GM19455 (cell line): ENCODE data around the gene WFDC12.

Source experiments
- ATAC-seq: cut with Tn5 transposase; IDR thresholded peaks from one replicate; pipeline ENCODE4 v1.9.1; 2021; ENCODE audit not compliant: unreplicated experiment

WFDC12 gene

DNA sequence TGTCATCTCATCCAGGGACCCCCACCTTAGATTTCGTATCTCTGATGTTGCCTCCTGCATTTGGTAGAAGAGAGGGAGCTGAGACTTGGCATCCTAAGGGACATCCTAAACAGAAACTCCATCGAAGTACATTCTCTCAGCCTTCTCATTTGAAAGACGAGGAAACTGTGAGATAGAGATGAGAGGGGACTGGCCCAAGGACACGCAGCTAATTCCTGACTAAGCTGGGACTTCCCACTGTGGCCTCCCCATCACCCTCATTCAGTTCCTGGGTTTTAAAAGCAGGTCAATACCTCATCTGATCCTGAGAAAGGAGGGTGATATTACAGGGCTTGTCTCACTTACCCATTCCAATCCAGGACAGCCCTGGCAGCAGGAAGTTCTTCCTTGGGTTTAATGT, 8.4 kb downstream of the WFDC12 start:
- ATAC-seq: no peak

DNA sequence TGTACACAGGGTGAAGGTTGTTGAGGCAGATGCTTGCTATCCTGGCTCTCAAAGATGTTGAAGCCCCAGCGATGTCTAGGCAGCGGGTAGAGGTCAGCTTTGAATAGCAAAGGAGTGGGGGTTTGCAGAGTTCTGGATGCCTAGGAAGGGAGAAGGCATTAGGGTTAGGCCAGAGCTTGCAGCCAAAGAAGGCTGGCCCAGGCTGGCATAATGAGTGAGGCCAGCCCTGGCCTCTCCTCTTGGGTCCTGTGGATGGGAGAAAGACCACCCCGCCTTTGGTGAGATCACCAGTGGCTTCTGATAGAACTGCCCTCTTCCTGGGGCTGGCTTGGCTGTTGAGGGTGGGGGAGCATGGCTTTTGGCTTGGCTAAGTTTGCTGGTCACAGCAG, 8.9 kb downstream of the WFDC12 start:
- ATAC-seq: no peak

DNA sequence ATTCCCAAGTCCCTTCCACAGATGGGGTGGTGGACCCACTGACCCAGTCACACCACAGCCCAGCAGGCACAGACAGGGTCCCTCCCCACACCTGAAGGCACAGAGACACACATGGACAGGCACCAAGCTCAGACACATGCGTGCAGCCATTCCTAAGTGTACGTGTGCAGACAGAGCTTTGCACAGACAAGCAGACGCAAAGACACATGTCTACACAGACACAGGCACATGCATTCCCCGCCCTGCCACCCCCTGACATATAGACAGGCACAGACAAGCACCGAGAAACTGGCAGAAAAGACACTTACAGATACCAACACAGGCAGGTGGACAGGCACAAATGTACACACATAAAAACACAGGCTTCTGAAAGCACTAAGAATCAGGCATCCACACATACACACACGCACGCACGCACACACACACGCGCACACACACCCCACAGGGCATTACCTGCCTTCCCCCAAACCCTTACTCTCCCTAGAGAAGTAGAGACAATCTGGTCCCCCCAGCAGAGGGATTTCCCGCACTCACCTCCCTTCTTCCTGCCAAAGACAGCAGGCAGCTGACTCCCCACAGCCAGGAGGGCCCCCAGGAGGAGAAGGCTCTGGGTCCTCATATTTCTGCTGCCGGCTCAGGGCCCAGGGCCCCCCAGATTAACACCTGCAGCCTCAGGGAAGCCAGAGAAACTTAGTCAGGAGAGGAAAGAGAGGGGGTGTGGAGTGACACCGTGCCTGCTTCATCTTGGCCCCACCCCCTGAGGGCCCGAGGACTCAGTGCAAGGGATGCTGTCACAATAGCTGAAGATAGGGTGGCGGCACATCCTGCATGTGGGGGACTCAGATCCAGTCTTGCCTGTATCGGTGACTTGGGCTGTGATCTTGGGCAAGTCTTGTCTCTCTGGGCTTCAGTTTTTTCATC, 9.5 kb downstream of the WFDC12 start, which contains the start of gene WFDC5:
Gene WFDC5, minus strand, starts transcription at position 710 of the 921 bp plus-strand sequence. Its CDS starts 91 bp downstream, at position 619.
- no peak for ATAC-seq

DNA sequence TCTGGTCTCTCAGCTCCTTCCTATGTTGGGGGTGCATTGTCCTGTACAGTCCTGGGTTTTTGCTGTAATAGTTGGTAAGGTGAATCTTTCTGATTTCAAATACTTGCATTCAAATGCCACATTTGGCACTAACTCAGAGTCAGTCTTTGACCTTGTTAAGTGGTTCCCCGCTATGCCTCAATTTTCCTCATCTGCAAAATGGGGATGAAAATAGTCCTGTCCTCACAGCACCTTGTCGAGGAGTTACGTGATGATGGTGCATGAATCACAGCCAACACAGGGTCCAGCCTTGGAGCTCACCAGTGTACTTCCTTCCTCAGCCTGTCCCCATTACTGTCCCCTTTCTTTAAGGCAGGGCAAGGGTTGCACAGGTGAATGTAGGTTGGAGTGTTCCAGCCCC, 10.4 kb downstream of the WFDC12 start:
- no peak for ATAC-seq

DNA sequence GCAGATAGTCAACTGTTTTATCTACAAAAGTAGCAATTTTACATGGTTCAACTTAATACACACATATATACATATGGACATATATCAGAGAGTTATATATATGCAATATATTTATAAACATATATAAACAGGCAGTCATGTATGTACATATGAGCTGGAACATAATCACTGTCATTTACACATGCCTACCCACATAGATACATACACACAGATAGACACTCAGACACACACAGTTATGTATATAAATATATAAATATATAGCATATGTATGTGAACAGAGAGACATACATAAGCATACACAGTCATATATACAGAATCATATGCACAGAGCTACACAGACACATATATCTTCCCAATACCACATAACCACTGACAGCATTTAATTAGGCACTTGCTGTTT, 11.5 kb downstream of the WFDC12 start:
- no peak for ATAC-seq

DNA sequence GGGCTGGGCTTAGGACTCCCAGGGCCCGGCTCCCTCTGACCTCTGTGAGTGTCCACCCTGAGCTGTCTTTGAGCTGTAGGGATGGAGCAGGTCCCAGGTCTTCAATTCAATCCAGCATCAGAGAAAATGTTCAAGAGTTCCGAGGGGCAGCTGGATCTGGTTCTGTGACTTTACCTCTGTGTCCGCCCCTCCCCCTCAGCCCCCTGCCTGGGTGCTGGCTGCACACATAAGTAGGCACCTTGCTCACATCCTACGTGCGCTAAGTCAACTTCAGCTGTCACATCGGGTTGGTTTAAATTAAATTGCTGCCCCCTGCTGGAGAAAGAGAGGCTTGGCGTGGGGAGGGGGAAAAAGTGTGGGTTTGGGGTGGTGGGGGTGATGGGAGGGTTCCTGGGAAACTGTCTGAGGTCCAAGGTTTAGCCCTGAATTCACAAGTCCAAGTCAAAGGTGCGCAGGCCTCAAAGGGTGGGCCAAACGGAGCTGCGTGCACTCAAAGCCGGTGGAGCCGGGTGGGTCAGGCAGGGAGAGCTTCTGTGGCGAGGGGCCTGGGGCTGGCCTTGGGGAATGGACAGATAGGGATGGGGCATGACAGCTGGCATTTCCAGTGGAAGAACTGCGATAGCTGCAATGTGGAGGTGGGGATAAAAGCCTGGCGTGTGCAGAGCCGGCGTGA, 12.3 kb downstream of the WFDC12 start:
- no peak for ATAC-seq

DNA sequence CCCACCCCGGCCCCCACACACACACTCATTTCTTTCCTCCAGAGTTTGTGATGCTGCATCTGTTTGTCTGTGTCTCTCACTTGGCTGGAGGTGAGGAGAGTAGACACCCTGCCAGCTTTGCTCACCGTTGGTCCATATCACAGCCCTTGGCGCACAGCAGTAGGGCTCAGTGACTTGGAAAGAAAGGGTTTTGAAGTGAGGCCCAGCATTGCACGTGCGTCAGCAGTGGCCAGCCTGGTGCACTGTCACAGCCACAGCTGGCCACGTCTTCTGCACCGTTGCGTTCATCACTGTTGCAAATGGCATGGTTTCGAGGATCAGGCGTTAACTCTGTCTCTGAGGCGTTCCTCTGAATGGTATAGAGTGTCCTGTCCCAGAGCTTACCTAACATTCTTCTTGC, 13.0 kb downstream of the WFDC12 start:
- ATAC-seq: no peak

DNA sequence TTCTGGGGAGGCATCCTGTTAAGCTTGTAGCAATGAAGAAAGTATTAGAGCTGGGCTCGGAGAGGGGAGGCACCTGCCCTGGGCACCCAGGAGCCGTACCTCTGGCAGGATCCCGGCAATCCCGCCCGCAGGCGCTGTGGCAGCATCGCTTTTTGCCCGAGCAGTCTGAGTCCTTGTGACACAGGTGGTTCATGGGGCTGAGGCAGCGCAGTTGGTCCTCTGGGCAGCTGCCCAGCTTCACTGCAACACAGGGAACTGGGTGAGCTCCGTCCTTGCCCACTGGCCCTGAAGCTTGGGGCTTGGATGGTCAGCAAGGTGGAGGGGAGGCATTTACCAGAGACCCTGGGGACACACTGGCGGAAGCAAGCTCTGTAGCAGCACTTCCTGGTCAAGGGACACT, 14.0 kb downstream of the WFDC12 start:
- no peak for ATAC-seq

DNA sequence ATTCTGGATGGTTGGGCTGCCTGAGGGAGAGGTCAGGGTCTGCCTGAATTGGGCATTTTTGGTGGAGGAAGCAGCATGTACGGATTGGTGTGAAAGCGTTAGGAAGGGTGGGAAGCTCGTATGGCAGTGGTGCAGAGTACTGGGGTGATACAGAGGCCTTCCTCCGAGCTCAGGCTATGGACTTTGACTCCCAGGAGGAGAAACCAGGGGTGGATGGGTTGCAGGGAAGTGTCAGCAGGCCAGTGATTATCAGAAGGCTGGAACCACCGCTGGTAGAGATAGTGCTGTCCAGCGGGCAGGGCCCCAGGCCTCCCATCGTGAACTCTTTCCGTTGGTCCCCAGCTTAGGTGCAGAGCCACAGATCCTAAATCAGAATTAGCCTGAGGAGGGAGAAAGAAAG, 14.6 kb downstream of the WFDC12 start:
- no peak for ATAC-seq

DNA sequence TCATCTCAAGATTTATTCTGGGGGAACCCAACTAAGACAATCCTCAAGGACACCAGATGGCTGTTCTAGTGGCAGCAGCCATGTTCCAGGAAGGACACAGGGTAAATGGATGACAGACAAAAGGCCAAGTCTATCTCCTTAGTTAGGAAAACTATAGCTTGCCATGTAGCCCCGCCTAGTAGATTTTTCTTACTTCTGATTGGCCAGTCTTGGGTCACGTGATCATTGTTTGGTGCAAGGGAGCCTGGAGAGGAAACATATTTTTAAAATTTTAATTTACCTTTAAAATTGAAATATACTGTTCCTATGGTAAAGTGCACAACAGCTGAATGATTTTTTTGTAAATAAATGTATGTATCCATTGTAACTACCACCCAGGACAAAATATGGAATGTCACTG, 18.9 kb downstream of the WFDC12 start:
- ATAC-seq: no peak

DNA sequence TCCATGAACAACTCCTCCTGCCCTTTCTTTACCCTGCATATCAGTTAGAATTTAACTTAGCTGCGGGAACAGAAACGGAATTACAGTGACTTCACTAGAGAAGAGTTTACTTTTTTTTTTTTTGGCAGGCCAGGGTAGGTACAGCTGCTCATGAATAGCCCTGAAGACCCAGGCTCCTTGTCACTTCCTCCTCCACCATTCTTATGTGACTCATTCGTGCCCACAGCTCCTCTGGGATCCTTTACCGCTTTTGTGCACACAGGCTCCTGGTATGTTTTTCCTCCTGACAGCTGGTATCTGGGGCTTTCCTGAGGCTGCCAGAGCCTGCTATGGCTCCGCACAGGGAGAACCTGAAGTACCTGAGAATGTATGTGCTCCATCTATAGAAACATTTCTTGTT, 19.5 kb downstream of the WFDC12 start:
- no peak for ATAC-seq

DNA sequence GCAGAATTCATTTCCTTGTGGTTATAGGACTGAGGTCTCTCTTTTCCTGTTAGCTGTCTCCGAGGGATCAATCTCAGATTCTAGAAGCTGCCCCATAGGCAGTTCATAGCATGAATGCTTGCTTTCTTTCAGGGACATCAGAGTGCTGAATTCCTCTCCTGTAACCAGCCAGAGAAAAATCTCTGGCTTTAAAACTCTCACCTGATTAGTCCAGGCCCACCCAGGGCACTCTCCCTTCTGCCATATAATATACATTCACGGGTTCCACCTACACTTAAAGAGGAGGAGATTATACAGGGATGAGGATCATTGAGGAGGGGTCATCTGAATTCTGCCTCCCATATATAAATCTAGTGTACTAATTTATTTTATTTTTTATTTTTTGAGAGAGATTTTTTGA, 21.2 kb downstream of the WFDC12 start:
- ATAC-seq: no peak

DNA sequence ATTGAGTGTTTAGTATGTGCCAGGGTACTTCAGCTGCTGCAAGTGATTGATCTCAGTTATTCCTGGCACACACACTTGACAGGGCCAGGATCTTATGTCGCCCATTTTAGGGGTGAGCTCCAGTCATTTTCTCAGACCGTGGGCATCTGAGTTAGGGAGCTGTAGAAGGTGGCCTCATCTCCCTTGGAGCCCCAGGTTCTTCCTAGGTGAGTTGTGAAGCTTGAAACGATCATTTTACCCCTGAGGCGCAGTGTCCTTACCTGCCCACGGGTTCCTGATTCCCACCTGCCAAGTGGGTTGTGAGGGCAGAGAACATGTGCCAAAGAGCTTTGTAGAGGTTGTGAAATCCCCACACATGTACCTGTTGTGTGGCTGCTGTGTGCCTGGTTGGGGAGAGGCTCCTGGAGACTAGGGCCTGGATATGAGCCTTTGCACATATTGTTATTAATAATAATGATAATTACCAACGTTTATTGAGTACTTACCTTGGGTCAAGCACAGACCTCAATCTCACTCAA, 22.9 kb downstream of the WFDC12 start:
- no peak for ATAC-seq

DNA sequence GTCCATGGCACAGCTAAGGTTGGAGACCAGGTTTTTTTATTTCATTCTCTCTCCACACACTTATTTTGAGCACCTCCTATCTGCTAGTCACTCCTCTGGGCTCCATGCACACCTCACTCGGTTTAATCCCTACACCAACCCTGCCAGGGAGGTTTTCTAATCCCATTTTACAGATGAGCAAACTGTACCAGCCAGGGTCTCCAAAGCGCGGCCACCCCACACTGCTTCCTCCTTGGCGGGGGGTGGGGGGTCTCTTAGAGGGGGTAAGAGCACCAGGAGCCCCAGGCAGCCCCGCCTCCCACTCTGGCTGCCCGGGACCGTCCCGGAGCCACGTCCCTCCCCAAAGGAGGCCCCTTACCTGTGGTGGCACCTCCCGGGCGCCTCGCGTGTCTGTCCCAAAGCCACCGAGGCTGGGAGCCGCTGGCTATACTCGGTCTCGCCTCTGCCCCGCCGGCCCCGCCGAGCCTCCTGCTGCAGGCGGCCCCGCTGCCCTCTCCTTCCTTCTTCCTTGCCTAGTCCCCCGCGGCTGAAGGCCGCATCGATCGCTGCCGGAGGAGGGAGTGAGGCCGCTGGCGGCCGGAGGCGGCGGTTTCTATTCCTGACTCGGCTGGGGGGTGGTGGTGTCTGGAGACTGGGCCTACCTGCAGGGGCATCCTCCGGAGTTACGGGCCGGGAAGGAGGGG, 23.6 kb downstream of the WFDC12 start, which contains the start of gene KCNS1:
Gene KCNS1, minus strand, starts transcription at position 565 of the 683 bp plus-strand sequence. CDS start 1,891 bp downstream, outside the sequence.
- no peak for ATAC-seq

DNA sequence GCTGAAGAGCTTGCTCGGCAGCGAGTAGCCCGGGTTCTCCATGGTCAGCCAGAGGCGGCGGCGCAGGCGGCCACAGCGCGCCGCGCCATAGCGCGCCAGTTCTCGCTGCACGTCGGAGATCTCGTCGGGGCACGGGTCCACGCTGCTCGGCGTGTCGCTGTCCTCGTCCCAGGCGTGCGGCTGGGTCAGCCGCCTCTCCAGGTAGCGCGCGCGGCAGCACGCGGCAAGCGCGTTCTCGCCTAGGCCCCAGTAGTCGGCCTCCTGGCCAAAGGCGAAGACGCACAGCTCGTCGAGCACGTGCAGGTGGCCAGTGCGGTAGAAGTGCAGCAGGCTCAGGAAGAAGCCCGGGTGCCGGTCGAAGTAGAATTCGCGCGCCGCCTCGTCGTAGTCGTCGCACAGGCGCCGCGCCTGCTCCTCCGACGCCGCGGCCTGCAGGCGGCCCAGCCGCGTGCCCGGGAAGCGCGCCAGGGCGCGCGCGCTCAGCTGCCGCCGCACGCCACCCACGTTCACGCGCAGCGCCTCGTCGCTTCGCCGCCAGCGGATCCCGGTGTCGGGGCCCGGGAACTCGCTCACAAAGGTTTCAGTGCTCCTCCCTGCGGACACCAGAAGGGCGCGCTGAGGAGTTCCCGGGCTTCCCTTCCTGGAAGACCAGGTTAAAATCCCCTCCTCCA, 26.0 kb downstream of the WFDC12 start:
- no peak for ATAC-seq

DNA sequence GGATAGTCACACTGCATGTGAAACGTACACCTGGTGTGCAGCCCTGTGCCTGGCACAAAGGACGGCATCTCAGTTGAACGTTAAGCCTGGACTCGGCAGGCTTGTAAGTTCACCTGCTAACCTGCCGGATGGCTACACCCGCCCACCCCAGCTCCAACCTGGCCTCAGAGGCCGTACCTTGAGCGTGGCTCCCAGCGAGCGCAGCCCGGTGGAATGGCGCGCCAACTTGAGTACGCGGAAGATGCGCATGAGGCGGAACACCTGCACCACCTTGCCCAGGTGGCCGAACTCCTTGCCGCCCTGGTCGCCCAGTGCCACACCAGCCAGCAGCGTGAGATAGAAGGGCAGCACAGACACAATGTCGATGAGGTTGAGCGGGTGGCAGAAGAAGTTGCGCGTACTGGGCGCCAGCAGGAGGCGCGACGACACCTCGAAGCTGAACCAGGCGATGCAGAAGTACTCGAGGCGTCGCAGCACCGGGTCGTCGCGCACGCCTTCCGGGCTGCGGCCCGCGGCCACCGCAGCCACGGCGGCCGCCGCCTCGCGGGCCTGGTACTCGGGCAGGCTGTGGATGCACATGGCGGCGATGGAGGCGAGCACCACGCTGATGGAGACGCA, 26.7 kb downstream of the WFDC12 start:
- no peak for ATAC-seq

DNA sequence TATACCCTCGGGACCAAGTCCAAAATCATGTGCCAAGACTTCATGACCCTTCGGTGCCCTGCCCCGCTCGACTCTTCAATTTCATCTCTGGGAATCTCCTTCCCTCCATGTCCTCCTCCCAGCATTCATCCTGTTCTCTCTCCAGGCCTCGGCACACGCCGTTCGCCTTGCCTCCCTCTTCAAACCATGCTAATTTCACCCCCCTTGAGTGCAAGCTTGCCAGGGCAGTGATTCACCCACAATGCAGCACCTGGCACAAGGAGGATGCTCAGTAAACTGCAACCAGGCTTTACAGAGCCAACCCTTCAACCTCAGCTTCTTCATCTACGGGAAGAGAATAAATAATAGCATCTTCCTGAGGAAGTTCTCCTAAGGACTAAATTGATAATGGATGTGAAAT, 27.5 kb downstream of the WFDC12 start:
- ATAC-seq: no peak

DNA sequence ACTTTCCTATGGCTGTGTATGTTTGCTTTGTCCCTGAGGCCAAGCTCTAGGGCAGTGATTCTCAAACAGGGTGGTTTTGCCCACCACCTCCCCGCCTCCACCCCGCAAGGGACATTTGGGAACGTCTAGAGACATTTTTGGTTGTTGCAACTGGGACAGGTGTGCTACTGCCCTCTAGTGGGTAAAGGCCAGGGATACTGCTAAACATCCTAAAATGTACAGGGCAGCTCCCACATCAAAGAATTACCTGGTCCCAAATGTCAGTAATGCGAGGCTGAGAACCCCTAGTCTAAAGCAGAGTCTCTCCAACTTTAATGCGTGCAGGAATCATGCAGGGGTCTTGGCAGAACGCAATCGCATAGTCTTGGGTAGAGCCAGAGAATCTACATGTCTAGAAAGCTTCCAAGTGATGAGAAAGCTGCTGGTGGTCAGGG, 28.4 kb downstream of the WFDC12 start:
- ATAC-seq: no peak

DNA sequence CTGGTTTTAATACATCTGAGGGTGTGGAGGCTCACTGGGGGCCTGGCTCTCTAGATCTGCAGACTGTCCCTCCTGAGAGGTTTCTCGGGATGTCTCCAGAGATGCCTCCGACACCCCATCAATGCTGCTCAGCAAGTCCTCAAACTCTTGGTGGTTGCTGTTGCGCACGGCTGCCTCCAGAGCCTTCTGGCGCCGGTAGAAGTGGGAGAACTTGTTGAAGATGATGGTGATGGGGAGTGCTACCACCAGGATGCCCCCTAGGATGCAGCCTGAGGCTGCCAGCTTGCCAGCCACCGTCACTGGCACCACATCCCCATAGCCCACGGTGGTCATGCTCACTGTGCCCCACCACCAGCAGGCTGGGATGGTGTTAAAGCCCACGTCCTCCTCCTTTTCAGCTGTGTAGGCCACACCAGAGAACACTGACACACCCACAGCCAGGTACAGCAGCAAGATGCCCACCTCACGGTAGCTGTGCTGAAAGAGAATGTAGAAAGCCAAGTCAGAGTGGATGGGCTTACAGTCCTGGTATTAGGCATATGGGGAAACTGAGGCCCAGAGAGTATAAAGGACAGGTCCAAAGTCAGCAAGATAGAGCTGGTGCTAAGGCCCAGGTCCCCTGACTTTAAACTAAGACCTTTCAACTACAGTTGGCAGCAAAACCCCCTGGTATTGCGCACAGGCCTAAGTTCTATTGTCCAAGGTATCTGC, 29.2 kb downstream of the WFDC12 start:
- no peak for ATAC-seq

DNA sequence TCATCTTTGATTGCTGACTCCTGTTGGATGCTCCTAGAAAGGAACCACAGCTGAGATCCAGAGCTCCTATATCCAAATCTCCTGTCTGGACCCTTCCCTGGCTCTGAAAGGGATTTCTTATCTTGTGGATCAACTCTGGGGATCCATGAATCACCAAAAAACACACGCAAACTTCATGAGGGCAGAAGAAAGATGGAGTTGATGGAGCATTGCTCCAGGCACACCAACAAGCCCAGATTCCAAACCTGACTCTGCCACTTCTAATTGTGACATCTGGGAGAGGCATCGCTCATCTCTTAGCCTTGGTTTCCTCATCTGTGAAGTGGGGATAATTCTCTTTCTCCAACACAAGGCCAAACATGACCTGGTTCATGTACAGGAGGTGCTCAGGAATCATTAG, 30.1 kb downstream of the WFDC12 start:
- no peak for ATAC-seq
